Panc1 (cell line): ENCODE measurements around the gene FARP2. TPM values are rescaled to one million over a fixed set of nuclear protein-coding genes. Genes with fewer than 3 reads are reported as not detected.

Experiments used
- ATAC-seq: fragments of 200-7000 bp; cut with Tn5 transposase; 2 replicates; pipeline ENCODE4 v1.9.1; 2020; ENCODE audit warnings: mild to moderate bottlenecking, moderate library complexity
- BruUV-seq: library from RNA; stranded (reverse); fragments of 400-500 nt; replicated peaks from 2 replicates; lab custom pipeline; 2021; lab: Mats Ljungman, UMichigan
- CTCF ChIA-PET: fragments of 300-600 bp; sonication (Branson Sonifier 250); formaldehyde crosslinking; loops from one replicate; lab custom pipeline; 2022; ENCODE audit warnings: antibody characterized with exemption; lab: Charles Lee
- POLR2A ChIA-PET: fragments of 300-600 bp; sonication (Branson Sonifier 250); formaldehyde crosslinking; loops from one replicate; lab custom pipeline; 2022; ENCODE audit warnings: antibody characterized with exemption; lab: Charles Lee
- DNase-seq: peaks from one replicate; pipeline ENCODE4 v3.0.0-alpha.2; 2010; ENCODE audit warnings: low read depth, low spot score
- H3K27ac ChIP-seq: 2 replicates; pipeline ENCODE4 v1.5.1; 2011; ENCODE audit warnings: mild to moderate bottlenecking, low read length, inconsistent platforms
- H3K27me3 ChIP-seq: fragments of 200-500 bp; sonication (Bioruptor generic); 2 replicates; pipeline ENCODE4 v1.6.0; 2014; ENCODE audit warnings: low read length, inconsistent platforms; ENCODE audit not compliant: control insufficient read depth, insufficient read depth
- H3K36me3 ChIP-seq: fragments of 200-500 bp; sonication (Bioruptor generic); 2 replicates; pipeline ENCODE4 v1.5.1; 2014; ENCODE audit warnings: inconsistent platforms, mild to moderate bottlenecking, low read length, moderate library complexity; ENCODE audit not compliant: control insufficient read depth, insufficient read depth
- H3K4me1 ChIP-seq: 2 replicates; pipeline ENCODE4 v1.5.1; 2011; ENCODE audit warnings: inconsistent platforms, mild to moderate bottlenecking, low read length, moderate library complexity; ENCODE audit not compliant: control insufficient read depth, insufficient read depth
- H3K4me3 ChIP-seq, 2 experiments: 2 replicates each; pipeline ENCODE4 v1.5.1; 2011 to 2012; ENCODE audit warnings: low read depth in 2 of 2, low read length in 2 of 2, mild to moderate bottlenecking in 2 of 2, inconsistent platforms in 1 of 2, moderate library complexity in 1 of 2
- H3K9me3 ChIP-seq: fragments of 200-500 bp; sonication (Bioruptor generic); 2 replicates; pipeline ENCODE4 v1.5.1; 2014; ENCODE audit warnings: low read depth, mild to moderate bottlenecking, inconsistent platforms, low read length, moderate library complexity; ENCODE audit not compliant: control insufficient read depth, insufficient read depth
- POLR2AphosphoS5 ChIP-seq: IDR thresholded peaks from 2 replicates; pipeline ENCODE4 v1.6.1; 2012; ENCODE audit warnings: mild to moderate bottlenecking, low read depth, low read length, moderate library complexity
- SIN3A ChIP-seq: IDR thresholded peaks from 2 replicates; pipeline ENCODE4 v1.6.1; 2012; ENCODE audit warnings: low read depth, mild to moderate bottlenecking, low read length, moderate library complexity, borderline replicate concordance; ENCODE audit not compliant: insufficient read depth
- TCF7L2 ChIP-seq: IDR thresholded peaks from 2 replicates; pipeline ENCODE4 v1.6.1; 2011; ENCODE audit warnings: mild to moderate bottlenecking, low read depth, low read length, inconsistent platforms
- in situ Hi-C: cut with HindIII; loops from 2 replicates; pipeline ENCODE4 v1.10.0; 2016; ENCODE audit warnings: low sequenced_read_pairs, low pct_unique_long_range_greater_than_20kb
- intact Hi-C: fragments of 100-400 bp; cut with micrococcal nuclease; formaldehyde crosslinking; loops from one replicate; pipeline ENCODE4 v1.10.0; 2022; ENCODE audit not compliant: unreplicated experiment
- total RNA-seq: library from RNA; stranded (reverse); gene quantifications from one replicate; pipeline ENCODE4 v1.2.1, GENCODE V29; 2021; ENCODE audit not compliant: unreplicated experiment
- TF ChIP-seq, protein P1 (sequence below): fragments of 450-650 bp; IDR thresholded peaks from 2 replicates; pipeline ENCODE4 v1.5.1; 2017; ENCODE audit warnings: mild to moderate bottlenecking
- TF ChIP-seq, protein P2 (sequence below), 2 experiments: IDR thresholded peaks; 2 replicates each; pipeline ENCODE4 v1.6.1; 2011 to 2012; ENCODE audit warnings: low read depth in 2 of 2, control low read depth in 1 of 2, low read length in 1 of 2, mild to moderate bottlenecking in 1 of 2, moderate library complexity in 1 of 2; ENCODE audit not compliant: insufficient read depth in 1 of 2

The FARP2 gene
- total RNA-seq, 1 experiment from 2014 or later: 80.3 TPM

- Histone ChIP-seq H3K27me3 (no peaks in the 10 kb centered on the region), H3K4me1 (no peaks in the 10 kb centered on the region), H3K36me3 (peaks cover 7% of the 10 kb centered on the region; the same call in 1 of the 2 replicates), H3K9me3 (no peaks in the 10 kb centered on the region), H3K27ac (no peak overlapping the region), H3K4me3 (no peak overlapping the region)
- TF ChIP-seq, protein P1, sequence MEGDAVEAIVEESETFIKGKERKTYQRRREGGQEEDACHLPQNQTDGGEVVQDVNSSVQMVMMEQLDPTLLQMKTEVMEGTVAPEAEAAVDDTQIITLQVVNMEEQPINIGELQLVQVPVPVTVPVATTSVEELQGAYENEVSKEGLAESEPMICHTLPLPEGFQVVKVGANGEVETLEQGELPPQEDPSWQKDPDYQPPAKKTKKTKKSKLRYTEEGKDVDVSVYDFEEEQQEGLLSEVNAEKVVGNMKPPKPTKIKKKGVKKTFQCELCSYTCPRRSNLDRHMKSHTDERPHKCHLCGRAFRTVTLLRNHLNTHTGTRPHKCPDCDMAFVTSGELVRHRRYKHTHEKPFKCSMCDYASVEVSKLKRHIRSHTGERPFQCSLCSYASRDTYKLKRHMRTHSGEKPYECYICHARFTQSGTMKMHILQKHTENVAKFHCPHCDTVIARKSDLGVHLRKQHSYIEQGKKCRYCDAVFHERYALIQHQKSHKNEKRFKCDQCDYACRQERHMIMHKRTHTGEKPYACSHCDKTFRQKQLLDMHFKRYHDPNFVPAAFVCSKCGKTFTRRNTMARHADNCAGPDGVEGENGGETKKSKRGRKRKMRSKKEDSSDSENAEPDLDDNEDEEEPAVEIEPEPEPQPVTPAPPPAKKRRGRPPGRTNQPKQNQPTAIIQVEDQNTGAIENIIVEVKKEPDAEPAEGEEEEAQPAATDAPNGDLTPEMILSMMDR: no peak
- TF ChIP-seq SIN3A: no peak
- TF ChIP-seq TCF7L2: no peak
- no peak for TF ChIP-seq POLR2AphosphoS5
- TF ChIP-seq, protein P2, sequence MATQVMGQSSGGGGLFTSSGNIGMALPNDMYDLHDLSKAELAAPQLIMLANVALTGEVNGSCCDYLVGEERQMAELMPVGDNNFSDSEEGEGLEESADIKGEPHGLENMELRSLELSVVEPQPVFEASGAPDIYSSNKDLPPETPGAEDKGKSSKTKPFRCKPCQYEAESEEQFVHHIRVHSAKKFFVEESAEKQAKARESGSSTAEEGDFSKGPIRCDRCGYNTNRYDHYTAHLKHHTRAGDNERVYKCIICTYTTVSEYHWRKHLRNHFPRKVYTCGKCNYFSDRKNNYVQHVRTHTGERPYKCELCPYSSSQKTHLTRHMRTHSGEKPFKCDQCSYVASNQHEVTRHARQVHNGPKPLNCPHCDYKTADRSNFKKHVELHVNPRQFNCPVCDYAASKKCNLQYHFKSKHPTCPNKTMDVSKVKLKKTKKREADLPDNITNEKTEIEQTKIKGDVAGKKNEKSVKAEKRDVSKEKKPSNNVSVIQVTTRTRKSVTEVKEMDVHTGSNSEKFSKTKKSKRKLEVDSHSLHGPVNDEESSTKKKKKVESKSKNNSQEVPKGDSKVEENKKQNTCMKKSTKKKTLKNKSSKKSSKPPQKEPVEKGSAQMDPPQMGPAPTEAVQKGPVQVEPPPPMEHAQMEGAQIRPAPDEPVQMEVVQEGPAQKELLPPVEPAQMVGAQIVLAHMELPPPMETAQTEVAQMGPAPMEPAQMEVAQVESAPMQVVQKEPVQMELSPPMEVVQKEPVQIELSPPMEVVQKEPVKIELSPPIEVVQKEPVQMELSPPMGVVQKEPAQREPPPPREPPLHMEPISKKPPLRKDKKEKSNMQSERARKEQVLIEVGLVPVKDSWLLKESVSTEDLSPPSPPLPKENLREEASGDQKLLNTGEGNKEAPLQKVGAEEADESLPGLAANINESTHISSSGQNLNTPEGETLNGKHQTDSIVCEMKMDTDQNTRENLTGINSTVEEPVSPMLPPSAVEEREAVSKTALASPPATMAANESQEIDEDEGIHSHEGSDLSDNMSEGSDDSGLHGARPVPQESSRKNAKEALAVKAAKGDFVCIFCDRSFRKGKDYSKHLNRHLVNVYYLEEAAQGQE (IDR thresholded peaks at IDR 0.05; ENCODE audit: insufficient read depth in 1 of 2, low read depth in 2 of 2, low read length in 1 of 2): no peak
- DNase-seq (no peak), ATAC-seq (no peak)
- POLR2A ChIA-PET: no interaction called here
- CTCF ChIA-PET: no interaction called here
- no TSS peak for BruUV-seq
- in situ Hi-C loops (no loop called here), intact Hi-C loops (no loop called here)
Measured at GRCh38 chr2:241443486-241444223, 87.6 kb downstream of the FARP2 start.

DNA sequence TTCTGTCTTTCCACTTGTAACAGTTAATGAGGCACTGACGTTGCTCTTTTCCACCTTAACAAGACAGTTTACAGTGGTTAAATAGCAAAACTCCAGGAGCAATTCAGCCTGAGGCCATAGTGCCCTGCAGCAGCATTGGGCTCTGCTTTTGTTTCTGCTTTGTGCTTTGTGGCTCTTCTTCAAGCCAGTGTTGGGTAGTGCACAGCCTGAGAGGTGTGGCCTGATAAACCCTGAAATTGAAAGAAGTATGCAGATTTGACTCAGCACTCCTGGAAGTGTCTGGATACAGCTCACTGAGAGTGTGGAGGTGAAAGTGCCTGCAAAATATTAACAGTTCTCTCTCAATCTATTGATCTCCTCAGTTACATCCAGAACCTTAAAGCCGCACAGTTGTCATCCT, 89.3 kb downstream of the FARP2 start:
- POLR2A ChIA-PET: no interaction called here

More for the DNA sequence above, 89.3 kb downstream of the FARP2 start:
- H3K4me3 ChIP-seq: no peak overlapping the region
- DNase-seq: no peak
- no peak overlapping the region for H3K27ac ChIP-seq
- peaks cover 7% of the 10 kb centered on the region; the same call in 1 of the 2 replicates for H3K36me3 ChIP-seq
- H3K9me3 ChIP-seq: no peaks in the 10 kb centered on the region
- TF ChIP-seq, protein P1: no peak
- TF ChIP-seq SIN3A (no peak), POLR2AphosphoS5 (no peak), TCF7L2 (no peak)
- TF ChIP-seq, protein P2 (IDR thresholded peaks at IDR 0.05; ENCODE audit: insufficient read depth in 1 of 2, low read depth in 2 of 2, low read length in 1 of 2): no peak
- no peak for ATAC-seq
- in situ Hi-C loops: no loop called here
- no peaks in the 10 kb centered on the region for H3K4me1 ChIP-seq
- H3K27me3 ChIP-seq: no peaks in the 10 kb centered on the region
- BruUV-seq: no TSS peak
- intact Hi-C loops: no loop called here
- CTCF ChIA-PET: no interaction called here
